Activated CD8-positive, alpha-beta memory T cell treated with anti-CD3 and anti-CD28 coated beads, Interleukin-2, amount 10 ng/mL, durations not matched to agents 7 days and 5 days (primary cell): ENCODE data around the gene OR51V1. TPM values are rescaled to one million over a fixed set of nuclear protein-coding genes. Genes with fewer than 3 reads are reported as not detected.

Experiments
- ATAC-seq: fragments of 150-1000 bp; cut with Tn5 transposase; one replicate; pipeline ENCODE4 v1.10.0; 2021; ENCODE audit warnings: moderate library complexity
- CTCF ChIA-PET: fragments of 350-600 bp; sonication (Branson Sonifier 250); formaldehyde crosslinking; loops from one replicate; lab custom pipeline; 2021; ENCODE audit warnings: antibody characterized with exemption; lab: Charles Lee
- DNase-seq: peaks from one replicate; pipeline ENCODE4 v3.0.0-alpha.2; 2020
- H3K27ac Mint-ChIP-seq: one replicate; pipeline ENCODE4 v1.8.0; 2021; ENCODE audit warnings: mild to moderate bottlenecking, mixed read lengths
- H3K27me3 Mint-ChIP-seq: one replicate; pipeline ENCODE4 v1.8.0; 2021; ENCODE audit warnings: mixed read lengths
- H3K36me3 Mint-ChIP-seq: one replicate; pipeline ENCODE4 v1.8.0; 2021; ENCODE audit warnings: mild to moderate bottlenecking, mixed read lengths
- H3K4me1 Mint-ChIP-seq: one replicate; pipeline ENCODE4 v1.8.0; 2021; ENCODE audit warnings: mixed read lengths
- H3K4me3 Mint-ChIP-seq: one replicate; pipeline ENCODE4 v1.8.0; 2021; ENCODE audit warnings: mild to moderate bottlenecking, moderate library complexity, mixed read lengths
- H3K9me3 Mint-ChIP-seq: one replicate; pipeline ENCODE4 v1.8.0; 2022; ENCODE audit warnings: low read depth, mixed read lengths
- total RNA-seq, 2 experiments: library from RNA; stranded (reverse); gene quantifications; one replicate each; pipeline ENCODE4 v1.2.3, GENCODE V29; 2021

The OR51V1 gene
- total RNA-seq, 2 experiments from 2014 or later: not detected

GRCh38 chr11:5238486-5238885, 38.0 kb upstream of the OR51V1 start:
- no peak overlapping the region for H3K27ac Mint-ChIP-seq
- no peaks in the 10 kb centered on the region for H3K9me3 Mint-ChIP-seq
- DNase-seq: no peak
- H3K4me3 Mint-ChIP-seq: no peak overlapping the region
- ATAC-seq: no peak
- peaks cover 16% of the 10 kb centered on the region for H3K27me3 Mint-ChIP-seq
- peaks cover 10% of the 10 kb centered on the region for H3K4me1 Mint-ChIP-seq
- no peaks in the 10 kb centered on the region for H3K36me3 Mint-ChIP-seq
- CTCF ChIA-PET: no interaction called here

- H3K27me3 Mint-ChIP-seq: peaks cover 16% of the 10 kb centered on the region
- H3K27ac Mint-ChIP-seq: no peak overlapping the region
- CTCF ChIA-PET: no interaction called here
- H3K4me1 Mint-ChIP-seq: peaks cover 10% of the 10 kb centered on the region
- H3K4me3 Mint-ChIP-seq: no peak overlapping the region
- DNase-seq (no peak), ATAC-seq (no peak)
- no peaks in the 10 kb centered on the region for H3K9me3 Mint-ChIP-seq
- no peaks in the 10 kb centered on the region for H3K36me3 Mint-ChIP-seq
These were observed 36.9 kb upstream of the OR51V1 start for GRCh38 chr11:5237420-5237819.

GRCh38 chr11:5235364-5236095, 35.0 kb upstream of the OR51V1 start:
- no peak for DNase-seq
- H3K27me3 Mint-ChIP-seq: peaks cover 16% of the 10 kb centered on the region

GRCh38 chr11:5234381-5234834, 33.9 kb upstream of the OR51V1 start, which contains the start of gene HBD:
Gene HBD (minus strand): TSS chr11:5234483. CDS start chr11:5234433, 50 bp downstream.
- no peaks in the 10 kb centered on the region for H3K9me3 Mint-ChIP-seq

More at GRCh38 chr11:5235364-5236095, 35.0 kb upstream of the OR51V1 start:
- CTCF ChIA-PET: no interaction called here
- no peak overlapping the region for H3K4me3 Mint-ChIP-seq
- H3K9me3 Mint-ChIP-seq: no peaks in the 10 kb centered on the region
- ATAC-seq: no peak
- no peak overlapping the region for H3K27ac Mint-ChIP-seq
- H3K4me1 Mint-ChIP-seq: peaks cover 10% of the 10 kb centered on the region
- no peaks in the 10 kb centered on the region for H3K36me3 Mint-ChIP-seq

DNA sequence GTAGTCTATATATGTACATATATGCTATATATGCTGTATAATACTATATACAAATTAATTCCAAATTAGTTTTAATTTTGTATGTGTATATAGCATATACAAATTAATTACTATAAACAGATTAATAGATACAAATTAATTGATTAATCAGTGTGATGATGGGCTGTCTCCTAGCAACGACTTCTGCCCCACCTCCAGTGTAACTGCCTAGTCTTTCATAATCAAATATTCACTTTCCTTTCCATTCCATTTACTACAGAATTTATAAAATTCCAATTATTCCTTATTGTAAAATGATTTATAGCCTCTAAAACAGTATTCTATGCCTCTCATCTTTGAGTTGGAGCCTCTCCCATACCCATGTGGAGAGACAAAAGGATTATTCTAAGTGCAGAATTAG, 32.8 kb upstream of the OR51V1 start:
- Mint-ChIP-seq H3K4me1 (peaks cover 10% of the 10 kb centered on the region), H3K27me3 (peaks cover 14% of the 10 kb centered on the region), H3K36me3 (no peaks in the 10 kb centered on the region), H3K4me3 (no peak overlapping the region), H3K9me3 (no peaks in the 10 kb centered on the region), H3K27ac (no peak overlapping the region)
- DNase-seq (no peak), ATAC-seq (no peak)
- CTCF ChIA-PET: no interaction called here

More at GRCh38 chr11:5234381-5234834, 33.9 kb upstream of the OR51V1 start, which contains the start of gene HBD:
- CTCF ChIA-PET: no interaction called here
- ATAC-seq (peak; percentile 75), DNase-seq (no peak)
- Mint-ChIP-seq H3K4me1 (peaks cover 10% of the 10 kb centered on the region), H3K27ac (no peak within 1 kb of the TSS), H3K4me3 (no peak within 1 kb of the TSS), H3K36me3 (no peaks in the 10 kb centered on the region), H3K27me3 (peaks cover 16% of the 10 kb centered on the region)

GRCh38 chr11:5232821-5233220, 32.3 kb upstream of the OR51V1 start:
- Mint-ChIP-seq H3K27ac (no peak overlapping the region), H3K4me3 (no peak overlapping the region), H3K4me1 (peaks cover 10% of the 10 kb centered on the region), H3K36me3 (no peaks in the 10 kb centered on the region), H3K9me3 (no peaks in the 10 kb centered on the region), H3K27me3 (peaks cover 14% of the 10 kb centered on the region)
- no peak for DNase-seq
- CTCF ChIA-PET: no interaction called here
- no peak for ATAC-seq

DNA sequence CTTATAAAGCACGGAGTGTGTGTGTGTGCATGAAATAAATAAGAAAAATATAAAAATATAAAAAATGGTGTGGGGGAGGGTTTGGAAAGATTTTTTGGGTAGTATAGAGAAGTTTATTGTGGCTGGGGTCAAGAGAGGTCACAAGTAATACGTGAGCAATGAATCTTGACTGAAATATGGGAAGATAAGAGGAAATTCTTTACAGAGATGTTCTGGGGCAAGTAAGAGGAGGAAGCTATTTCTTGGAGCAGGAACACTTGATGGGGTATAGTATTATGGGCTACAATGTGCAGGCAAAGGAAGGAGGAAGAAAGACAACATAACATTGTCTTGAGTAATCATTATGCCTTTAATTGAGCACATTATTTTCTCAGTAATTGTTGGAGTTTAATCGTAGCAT, 31.7 kb upstream of the OR51V1 start:
- H3K27me3 Mint-ChIP-seq: peaks cover 11% of the 10 kb centered on the region
- H3K36me3 Mint-ChIP-seq: no peaks in the 10 kb centered on the region
- DNase-seq (no peak), ATAC-seq (no peak)
- H3K4me1 Mint-ChIP-seq: peaks cover 10% of the 10 kb centered on the region
- H3K27ac Mint-ChIP-seq: no peak overlapping the region
- CTCF ChIA-PET: no interaction called here
- no peak overlapping the region for H3K4me3 Mint-ChIP-seq
- H3K9me3 Mint-ChIP-seq: no peaks in the 10 kb centered on the region

DNA sequence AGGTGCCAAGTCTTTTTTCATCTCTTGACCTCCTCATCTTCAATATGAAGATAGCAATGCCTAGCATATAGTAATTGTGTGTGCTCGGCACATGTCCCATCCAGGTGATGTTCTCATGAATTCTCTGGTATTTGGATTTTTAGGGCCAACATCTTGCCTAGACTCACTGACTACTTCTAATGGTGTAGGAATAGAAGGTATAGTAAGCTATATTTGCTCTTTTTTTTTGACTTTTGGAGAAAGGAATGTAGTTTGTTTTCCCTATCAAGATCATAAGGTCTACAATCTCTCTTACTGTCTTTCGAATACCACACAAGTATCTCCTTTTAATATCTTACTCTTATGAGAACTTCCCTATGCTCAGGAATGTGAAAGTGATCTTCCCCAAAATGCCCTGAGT, 30.6 kb upstream of the OR51V1 start:
- peaks cover 10% of the 10 kb centered on the region for H3K4me1 Mint-ChIP-seq
- no peak overlapping the region for H3K27ac Mint-ChIP-seq
- CTCF ChIA-PET: no interaction called here
- DNase-seq (no peak), ATAC-seq (no peak)
- no peak overlapping the region for H3K4me3 Mint-ChIP-seq
- no peaks in the 10 kb centered on the region for H3K9me3 Mint-ChIP-seq
- no peaks in the 10 kb centered on the region for H3K36me3 Mint-ChIP-seq
- H3K27me3 Mint-ChIP-seq: peaks cover 9% of the 10 kb centered on the region

DNA sequence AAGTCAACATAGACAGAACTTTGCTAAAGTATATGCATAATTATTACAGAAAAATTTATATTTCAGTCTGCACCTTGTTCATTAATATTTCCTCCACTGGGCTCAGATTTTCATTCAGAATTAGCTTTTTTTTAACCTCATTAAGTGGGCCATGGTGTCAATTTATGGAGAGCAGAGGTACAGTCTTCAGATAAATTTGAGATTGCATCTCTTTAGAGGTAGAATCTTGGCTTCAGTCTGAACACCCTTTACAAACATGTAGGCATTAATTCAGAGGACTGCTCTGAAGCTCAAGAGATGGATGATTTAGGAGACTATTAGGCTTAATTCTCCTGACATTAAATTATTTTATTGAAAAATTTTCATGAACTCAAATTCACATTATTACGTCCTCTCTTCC, 29.8 kb upstream of the OR51V1 start:
- Mint-ChIP-seq H3K36me3 (no peaks in the 10 kb centered on the region), H3K27me3 (peaks cover 2% of the 10 kb centered on the region), H3K4me3 (no peak overlapping the region), H3K9me3 (no peaks in the 10 kb centered on the region), H3K4me1 (peaks cover 10% of the 10 kb centered on the region), H3K27ac (no peak overlapping the region)
- CTCF ChIA-PET: no interaction called here
- DNase-seq (no peak), ATAC-seq (no peak)

- CTCF ChIA-PET: no interaction called here
- Mint-ChIP-seq H3K36me3 (no peaks in the 10 kb centered on the region), H3K4me3 (no peak overlapping the region), H3K27me3 (no peaks in the 10 kb centered on the region), H3K9me3 (no peaks in the 10 kb centered on the region), H3K4me1 (peaks cover 10% of the 10 kb centered on the region), H3K27ac (no peak overlapping the region)
- DNase-seq (no peak), ATAC-seq (no peak)
These were observed 29.3 kb upstream of the OR51V1 start for GRCh38 chr11:5229796-5230195.

DNA sequence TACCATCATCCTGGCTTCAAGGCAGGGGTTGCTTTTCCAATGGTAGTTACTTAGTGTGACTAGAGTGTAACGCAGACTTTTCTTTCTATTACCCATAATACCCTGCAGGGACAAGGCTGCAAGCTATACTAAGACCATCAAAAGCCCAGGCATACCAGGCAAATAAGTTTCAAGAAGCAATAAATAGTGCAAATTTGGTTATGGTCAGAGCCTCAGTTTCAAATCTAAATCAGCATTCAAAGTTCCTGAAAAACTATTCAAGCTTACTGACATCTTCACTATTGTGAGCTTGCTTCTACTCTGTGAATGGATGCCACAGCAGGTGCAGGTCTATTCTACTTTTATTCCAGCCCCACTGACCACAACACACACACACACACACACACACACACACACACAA, 28.9 kb upstream of the OR51V1 start:
- CTCF ChIA-PET: no interaction called here
- no peak for DNase-seq
- ATAC-seq: no peak
- Mint-ChIP-seq H3K4me3 (no peak overlapping the region), H3K27ac (no peak overlapping the region), H3K36me3 (no peaks in the 10 kb centered on the region), H3K4me1 (peaks cover 7% of the 10 kb centered on the region), H3K9me3 (no peaks in the 10 kb centered on the region), H3K27me3 (no peaks in the 10 kb centered on the region)

DNA sequence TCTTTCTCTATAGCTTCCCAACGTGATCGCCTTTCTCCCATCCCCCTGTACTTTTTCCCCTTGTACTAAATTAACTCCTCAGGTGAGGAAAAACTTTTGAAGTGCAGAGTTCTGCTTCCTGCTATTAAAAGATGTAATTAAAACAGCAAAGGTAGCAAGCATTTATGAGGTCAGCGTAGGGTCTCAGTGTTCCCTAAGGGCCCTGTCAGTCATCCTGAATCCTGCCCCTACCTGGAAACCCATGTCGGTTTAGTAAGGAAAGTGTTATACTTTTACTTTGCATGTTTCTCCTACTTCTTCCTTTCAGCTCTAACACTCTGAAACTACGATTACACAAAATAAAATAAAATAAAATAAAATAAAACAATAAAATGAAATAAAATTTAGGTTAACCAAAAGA, 27.6 kb upstream of the OR51V1 start:
- ATAC-seq (no peak), DNase-seq (no peak)
- Mint-ChIP-seq H3K27ac (no peak overlapping the region), H3K4me3 (no peak overlapping the region), H3K4me1 (no peaks in the 10 kb centered on the region), H3K36me3 (no peaks in the 10 kb centered on the region), H3K27me3 (no peaks in the 10 kb centered on the region), H3K9me3 (no peaks in the 10 kb centered on the region)
- CTCF ChIA-PET: no interaction called here

DNA sequence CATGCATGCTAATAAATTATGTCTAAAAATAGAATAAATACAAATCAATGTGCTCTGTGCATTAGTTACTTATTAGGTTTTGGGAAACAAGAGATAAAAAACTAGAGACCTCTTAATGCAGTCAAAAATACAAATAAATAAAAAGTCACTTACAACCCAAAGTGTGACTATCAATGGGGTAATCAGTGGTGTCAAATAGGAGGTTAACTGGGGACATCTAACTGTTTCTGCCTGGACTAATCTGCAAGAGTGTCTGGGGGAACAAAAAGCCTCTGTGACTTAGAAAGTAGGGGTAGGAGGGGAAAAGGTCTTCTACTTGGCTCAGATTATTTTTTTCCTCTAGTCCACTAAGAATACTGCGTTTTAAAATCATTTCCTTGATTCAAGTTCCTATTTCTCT, 27.2 kb upstream of the OR51V1 start:
- Mint-ChIP-seq H3K27me3 (no peaks in the 10 kb centered on the region), H3K4me1 (no peaks in the 10 kb centered on the region), H3K27ac (no peak overlapping the region), H3K36me3 (no peaks in the 10 kb centered on the region), H3K9me3 (no peaks in the 10 kb centered on the region), H3K4me3 (no peak overlapping the region)
- DNase-seq: no peak
- no peak for ATAC-seq
- CTCF ChIA-PET: no interaction called here

DNA sequence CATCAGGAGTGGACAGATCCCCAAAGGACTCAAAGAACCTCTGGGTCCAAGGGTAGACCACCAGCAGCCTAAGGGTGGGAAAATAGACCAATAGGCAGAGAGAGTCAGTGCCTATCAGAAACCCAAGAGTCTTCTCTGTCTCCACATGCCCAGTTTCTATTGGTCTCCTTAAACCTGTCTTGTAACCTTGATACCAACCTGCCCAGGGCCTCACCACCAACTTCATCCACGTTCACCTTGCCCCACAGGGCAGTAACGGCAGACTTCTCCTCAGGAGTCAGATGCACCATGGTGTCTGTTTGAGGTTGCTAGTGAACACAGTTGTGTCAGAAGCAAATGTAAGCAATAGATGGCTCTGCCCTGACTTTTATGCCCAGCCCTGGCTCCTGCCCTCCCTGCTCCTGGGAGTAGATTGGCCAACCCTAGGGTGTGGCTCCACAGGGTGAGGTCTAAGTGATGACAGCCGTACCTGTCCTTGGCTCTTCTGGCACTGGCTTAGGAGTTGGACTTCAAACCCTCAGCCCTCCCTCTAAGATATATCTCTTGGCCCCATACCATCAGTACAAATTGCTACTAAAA, 26.3 kb upstream of the OR51V1 start, which contains the start of gene HBB:
Gene HBB, minus strand, starts transcription at position 340 of the 579 bp plus-strand sequence. Its CDS starts 50 bp downstream, at position 290.
- H3K27ac Mint-ChIP-seq: no peak within 1 kb of the TSS
- H3K9me3 Mint-ChIP-seq: no peaks in the 10 kb centered on the region
- H3K4me3 Mint-ChIP-seq: no peak within 1 kb of the TSS
- no peaks in the 10 kb centered on the region for H3K27me3 Mint-ChIP-seq
- no peaks in the 10 kb centered on the region for H3K4me1 Mint-ChIP-seq
- CTCF ChIA-PET: no interaction called here
- H3K36me3 Mint-ChIP-seq: no peaks in the 10 kb centered on the region
- ATAC-seq (no peak), DNase-seq (no peak)
